Measurements from ENCODE around the gene FRMD1. TPM values are rescaled to one million over a fixed set of nuclear protein-coding genes. Genes with fewer than 3 reads are reported as not detected.

FRMD1 gene
- total RNA-seq, 1 experiment from 2014 or later = 0.57 TPM

GRCh38 chr6:168075216-168075615, 3.8 kb downstream of the FRMD1 start:
- no peak overlapping the region for H3K27ac Mint-ChIP-seq
- no peak overlapping the region for H3K4me3 Mint-ChIP-seq

DNA sequence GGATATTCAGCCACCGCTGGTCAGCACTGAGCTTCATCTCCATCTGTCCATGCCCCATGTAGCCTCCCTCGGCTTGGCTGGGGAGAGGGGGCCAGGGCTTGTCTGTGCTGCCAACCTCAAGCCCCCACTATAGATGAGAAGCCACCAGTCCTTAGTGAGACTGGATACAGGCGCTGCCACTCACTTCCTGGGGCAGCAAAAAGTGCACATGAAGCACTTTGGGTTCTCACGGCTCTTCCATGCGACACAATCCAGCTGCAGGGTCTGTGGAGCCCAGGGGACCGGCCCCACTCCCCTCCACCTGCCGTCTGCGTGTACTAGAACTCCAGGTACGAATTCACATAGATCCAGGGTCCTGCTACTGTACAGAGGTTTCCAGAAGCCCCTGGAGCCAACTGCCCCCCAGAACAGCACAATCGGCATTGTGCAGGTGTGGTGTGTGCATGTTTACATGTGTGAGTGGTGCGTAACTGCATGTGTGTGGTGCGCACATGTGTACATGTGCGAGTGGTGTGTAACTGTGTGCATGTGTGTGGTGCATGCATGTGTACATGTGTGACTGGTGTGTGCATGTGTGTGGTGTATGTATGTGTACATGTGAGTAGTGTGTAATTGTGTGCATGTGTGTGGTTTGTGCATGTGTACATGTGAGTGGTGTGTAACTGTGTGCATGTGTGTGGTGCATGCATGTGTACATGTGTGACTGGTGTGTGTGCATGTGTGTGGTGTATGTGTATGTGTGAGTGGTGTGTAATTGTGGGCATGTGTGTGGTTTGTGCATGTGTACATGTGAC, 4.9 kb downstream of the FRMD1 start:
- Mint-ChIP-seq H3K4me3 (no peak overlapping the region), H3K27ac (no peak overlapping the region), H3K9me3 (no peaks in the 10 kb centered on the region), H3K36me3 (no peaks in the 10 kb centered on the region), H3K27me3 (ENCODE audit: low read depth) (no peaks in the 10 kb centered on the region), H3K4me1 (peaks cover 6% of the 10 kb centered on the region)
- no peak for DNase-seq (ENCODE audit: low spot score)
- ChIA-PET POLR2A (no interaction called here), CTCF (interaction anchor here (1.4 kb wide), 1 partner anchor 58 kb away, joined by 5 read pairs; no protein-coding TSS in a partner anchor)
- TF ChIP-seq GTF2I (CRISPR knock-in tag; conservative IDR thresholded peaks at IDR 0.05) = no peak
- no peak for ATAC-seq

More at GRCh38 chr6:168075216-168075615, 3.8 kb downstream of the FRMD1 start:
- POLR2A ChIA-PET = no interaction called here
- Mint-ChIP-seq H3K9me3 (no peaks in the 10 kb centered on the region), H3K36me3 (no peaks in the 10 kb centered on the region), H3K4me1 (peaks cover 6% of the 10 kb centered on the region), H3K27me3 (ENCODE audit: low read depth) (no peaks in the 10 kb centered on the region)
- CTCF ChIA-PET = interaction anchor here (1.8 kb wide), 1 partner anchor 58 kb away, joined by 4 read pairs; no protein-coding TSS in a partner anchor
- TF ChIP-seq SMAD4 (CRISPR knock-in tag; IDR thresholded peaks at IDR 0.05) (no peak), SMAD3 (CRISPR knock-in tag; IDR thresholded peaks at IDR 0.05; ENCODE audit: borderline replicate concordance) (no peak), ZNF396 (CRISPR knock-in tag; IDR thresholded peaks at IDR 0.05; ENCODE audit: borderline replicate concordance) (no peak), RORB (CRISPR knock-in tag; IDR thresholded peaks at IDR 0.05) (no peak), ZNF138 (CRISPR knock-in tag; conservative IDR thresholded peaks at IDR 0.05) (no peak), FOXP1 (CRISPR knock-in tag; IDR thresholded peaks at IDR 0.05; ENCODE audit: borderline replicate concordance) (no peak)
- DNase-seq (ENCODE audit: low spot score) (no peak), ATAC-seq (no peak)

- H3K36me3 Mint-ChIP-seq = no peaks in the 10 kb centered on the region
- H3K9me3 Mint-ChIP-seq = no peaks in the 10 kb centered on the region
- ATAC-seq (no peak), DNase-seq (ENCODE audit: low spot score) (no peak)
- POLR2A ChIA-PET = interaction anchor here (0.6 kb wide), 1 partner anchor 60 kb away, joined by 3 read pairs; no protein-coding TSS in a partner anchor
- peaks cover 6% of the 10 kb centered on the region for H3K4me1 Mint-ChIP-seq
- TF ChIP-seq STAT6 (CRISPR knock-in tag; conservative IDR thresholded peaks at IDR 0.05; ENCODE audit: low read depth) (no peak), ZNF232 (CRISPR knock-in tag; IDR thresholded peaks at IDR 0.05) (no peak), AR (CRISPR knock-in tag; IDR thresholded peaks at IDR 0.05) (no peak), MXD4 (CRISPR knock-in tag; IDR thresholded peaks at IDR 0.05; ENCODE audit: borderline replicate concordance) (no peak), RORB (CRISPR knock-in tag; IDR thresholded peaks at IDR 0.05) (no peak)
- TF ChIP-seq, protein P1, sequence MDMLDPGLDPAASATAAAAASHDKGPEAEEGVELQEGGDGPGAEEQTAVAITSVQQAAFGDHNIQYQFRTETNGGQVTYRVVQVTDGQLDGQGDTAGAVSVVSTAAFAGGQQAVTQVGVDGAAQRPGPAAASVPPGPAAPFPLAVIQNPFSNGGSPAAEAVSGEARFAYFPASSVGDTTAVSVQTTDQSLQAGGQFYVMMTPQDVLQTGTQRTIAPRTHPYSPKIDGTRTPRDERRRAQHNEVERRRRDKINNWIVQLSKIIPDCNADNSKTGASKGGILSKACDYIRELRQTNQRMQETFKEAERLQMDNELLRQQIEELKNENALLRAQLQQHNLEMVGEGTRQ (CRISPR knock-in tag; IDR thresholded peaks at IDR 0.05) = no peak
- H3K4me3 Mint-ChIP-seq = no peak overlapping the region
- H3K27me3 Mint-ChIP-seq (ENCODE audit: low read depth) = no peaks in the 10 kb centered on the region
- H3K27ac Mint-ChIP-seq = no peak overlapping the region
- CTCF ChIA-PET = interaction anchor here (0.7 to 2.3 kb wide), 5 partner anchors 45 to 60 kb away, joined by 3 to 19 read pairs (median 5); no protein-coding TSS in a partner anchor
These were observed 6.3 kb downstream of the FRMD1 start for GRCh38 chr6:168072730-168073129.
